Brain pericyte (primary cell): ENCODE data around the gene REEP1.
"Not testable (repeated sequence)": the region's sequence is repeated elsewhere in the genome, so short reads cannot be mapped to it uniquely, and the experiment has no call there.

Experiments
- DNase-seq: peaks from one replicate; pipeline ENCODE4 v3.0.0-alpha.2; 2012; ENCODE audit warnings: low read depth, low spot score

The REEP1 gene

GRCh38 chr2:86243950-86244733, 93.3 kb downstream of the REEP1 start:
- no peak for DNase-seq

GRCh38 chr2:86243272-86243671, 94.2 kb downstream of the REEP1 start:
- no peak for DNase-seq

- no peak for DNase-seq
Observed at GRCh38 chr2:86241611-86242010, 95.8 kb downstream of the REEP1 start.

- no peak for DNase-seq
Observed at GRCh38 chr2:86240251-86240650, 97.2 kb downstream of the REEP1 start.

GRCh38 chr2:86239745-86240144, 97.7 kb downstream of the REEP1 start:
- no peak for DNase-seq

GRCh38 chr2:86239326-86239725, 98.1 kb downstream of the REEP1 start:
- no peak for DNase-seq

GRCh38 chr2:86238354-86238753, 99.1 kb downstream of the REEP1 start:
- no peak for DNase-seq

- DNase-seq: no peak
Observed at GRCh38 chr2:86237172-86237571, 100.3 kb downstream of the REEP1 start.

GRCh38 chr2:86235196-86235980, 102.0 kb downstream of the REEP1 start:
- no peak for DNase-seq

- DNase-seq: no peak
Observed at GRCh38 chr2:86234563-86235131, 102.8 kb downstream of the REEP1 start.

GRCh38 chr2:86233436-86233835, 104.0 kb downstream of the REEP1 start:
- no peak for DNase-seq

GRCh38 chr2:86232910-86233309, 104.5 kb downstream of the REEP1 start:
- no peak for DNase-seq

GRCh38 chr2:86232373-86232784, 105.0 kb downstream of the REEP1 start:
- DNase-seq: no peak

GRCh38 chr2:86231680-86232372, 105.6 kb downstream of the REEP1 start:
- DNase-seq: no peak

GRCh38 chr2:86230961-86231360, 106.5 kb downstream of the REEP1 start:
- DNase-seq: no peak

- no peak for DNase-seq
Observed at GRCh38 chr2:86229221-86229620, 108.2 kb downstream of the REEP1 start.

- not testable (repeated sequence) for DNase-seq
Observed at GRCh38 chr2:86228574-86228973, 108.9 kb downstream of the REEP1 start.

GRCh38 chr2:86227685-86228084, 109.7 kb downstream of the REEP1 start:
- no peak for DNase-seq

- DNase-seq: no peak
Observed at GRCh38 chr2:86226636-86227520, 110.5 kb downstream of the REEP1 start.

GRCh38 chr2:86226070-86226469, 111.4 kb downstream of the REEP1 start:
- DNase-seq: no peak

GRCh38 chr2:86225581-86225980, 111.8 kb downstream of the REEP1 start:
- DNase-seq: no peak
